Measurements from ENCODE around the gene VSTM4.
A peak's percentile ranks its signal among the peaks of the same experiment; 100 is the strongest.

Gene VSTM4

GRCh38 chr10:49111320-49111698, 4.0 kb downstream of the VSTM4 start:
- H3K9me3 ChIP-seq = no peaks in the 10 kb centered on the region
- no peak overlapping the region for H3K4me3 ChIP-seq
- no peak for TF ChIP-seq CTCF (IDR thresholded peaks at IDR 0.05)
- H3K36me3 ChIP-seq = no peaks in the 10 kb centered on the region
- DNase-seq = no peak
- H3K27ac ChIP-seq = peak overlapping the region; percentile 40 to 78
- intact Hi-C loops (cut with DNase I; ENCODE audit: low total_unique reads) = loop anchor here (2.0 kb wide), 1 partner anchor 23 kb away; no protein-coding TSS in a partner anchor
- peaks cover 5 to 90% (median 68%) of the 10 kb centered on the region in 4 donors for H3K4me1 ChIP-seq
- no peaks in the 10 kb centered on the region for H3K27me3 ChIP-seq

- no peaks in the 10 kb centered on the region for H3K9me3 ChIP-seq
- no peak for DNase-seq
- H3K4me1 ChIP-seq = peaks cover 5 to 93% (median 70%) of the 10 kb centered on the region in 4 donors
- H3K4me3 ChIP-seq = no peak overlapping the region
- intact Hi-C loops (cut with DNase I; ENCODE audit: low total_unique reads) = loop anchor here (2.0 kb wide), 1 partner anchor 22 kb away; no protein-coding TSS in a partner anchor
- H3K27ac ChIP-seq = peak overlapping the region; percentile 40 to 78
- no peaks in the 10 kb centered on the region for H3K27me3 ChIP-seq
- no peaks in the 10 kb centered on the region for H3K36me3 ChIP-seq
- TF ChIP-seq CTCF (IDR thresholded peaks at IDR 0.05) = no peak
Observed at GRCh38 chr10:49110684-49111319, 4.5 kb downstream of the VSTM4 start.

GRCh38 chr10:49109669-49110340, 5.5 kb downstream of the VSTM4 start:
- Histone ChIP-seq H3K27ac (peak overlapping the region; percentile 40 to 78), H3K27me3 (no peaks in the 10 kb centered on the region), H3K9me3 (no peaks in the 10 kb centered on the region), H3K4me3 (peak overlapping the region; percentile 1 to 4), H3K4me1 (peaks cover 5 to 100% (median 75%) of the 10 kb centered on the region in 4 donors), H3K36me3 (no peaks in the 10 kb centered on the region)
- peak; percentile 34 to 79 for DNase-seq
- no peak for TF ChIP-seq CTCF (IDR thresholded peaks at IDR 0.05)
- intact Hi-C loops (cut with DNase I; ENCODE audit: low total_unique reads) = loop anchor here (2.0 kb wide), 1 partner anchor 21 kb away; no protein-coding TSS in a partner anchor

GRCh38 chr10:49108656-49109055, 6.7 kb downstream of the VSTM4 start:
- no peak for TF ChIP-seq CTCF (IDR thresholded peaks at IDR 0.05)
- Histone ChIP-seq H3K36me3 (no peaks in the 10 kb centered on the region), H3K4me1 (peaks cover 5 to 100% (median 79%) of the 10 kb centered on the region in 4 donors), H3K27ac (peak overlapping the region; percentile 67 to 78), H3K4me3 (no peak overlapping the region), H3K27me3 (no peaks in the 10 kb centered on the region), H3K9me3 (no peaks in the 10 kb centered on the region)
- intact Hi-C loops (cut with DNase I; ENCODE audit: low total_unique reads) = no loop called here
- no peak for DNase-seq

GRCh38 chr10:49107887-49108267, 7.4 kb downstream of the VSTM4 start:
- no peak overlapping the region for H3K4me3 ChIP-seq
- intact Hi-C loops (cut with DNase I; ENCODE audit: low total_unique reads) = no loop called here
- peaks cover 5 to 94% (median 79%) of the 10 kb centered on the region in 4 donors for H3K4me1 ChIP-seq
- H3K9me3 ChIP-seq = no peaks in the 10 kb centered on the region
- peak overlapping the region; percentile 67 to 78 for H3K27ac ChIP-seq
- no peak for TF ChIP-seq CTCF (IDR thresholded peaks at IDR 0.05)
- H3K27me3 ChIP-seq = no peaks in the 10 kb centered on the region
- H3K36me3 ChIP-seq = no peaks in the 10 kb centered on the region
- DNase-seq = no peak

Data from tibial artery (tissue), 4 donors.